ENCODE results near the gene C2CD2. TPM values are rescaled to one million over a fixed set of nuclear protein-coding genes. Genes with fewer than 3 reads are reported as not detected.
"Not testable (repeated sequence)": the region's sequence is repeated elsewhere in the genome, so short reads cannot be mapped to it uniquely, and the experiment has no call there.

Gene C2CD2
- total RNA-seq, 1 donor from 2014 or later: 45.0 TPM

- peak overlapping the region; percentile 36 to 90 for H3K27ac ChIP-seq
- H3K9me3 ChIP-seq: no peaks in the 10 kb centered on the region
- intact Hi-C loops (cut with DNase I): loop anchor here (2.0 to 10.0 kb wide), 3 partner anchors 27 to 1897 kb away; no protein-coding TSS in a partner anchor
- DNase-seq (ENCODE audit: low spot score in 2 of 2): no peak
- H3K27me3 ChIP-seq: no peaks in the 10 kb centered on the region
- peak overlapping the region; percentile 96 to 97 for H3K4me3 ChIP-seq
- no peak for TF ChIP-seq CTCF (IDR thresholded peaks at IDR 0.05)
- peaks cover 17 to 27% of the 10 kb centered on the region in 2 donors for H3K4me1 ChIP-seq
- H3K36me3 ChIP-seq: no peaks in the 10 kb centered on the region
These were observed 1.8 kb downstream of the C2CD2 start for GRCh38 chr21:41951876-41952567.

DNA sequence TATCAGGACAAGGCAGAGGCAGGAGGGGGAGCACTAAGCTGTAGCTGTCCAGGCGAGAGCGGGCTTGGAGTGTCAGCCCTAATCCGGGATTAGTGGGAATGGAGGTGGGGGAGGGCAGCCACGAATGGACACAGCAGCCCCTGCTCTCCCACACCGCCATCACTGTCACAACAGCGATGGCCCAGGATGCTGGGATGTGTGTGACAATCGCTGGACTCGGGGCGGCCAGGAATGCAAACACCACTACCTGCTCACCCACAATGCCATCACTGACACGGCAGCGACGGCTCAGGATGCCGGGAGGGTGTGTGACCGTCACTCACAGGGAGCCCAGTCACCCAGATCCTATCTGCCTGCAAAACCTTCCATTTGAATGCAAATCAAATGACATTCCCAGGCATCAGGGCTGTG is 2.9 kb downstream of the C2CD2 start:
- Histone ChIP-seq H3K4me3 (no peak overlapping the region), H3K36me3 (no peaks in the 10 kb centered on the region), H3K9me3 (no peaks in the 10 kb centered on the region), H3K27ac (no peak overlapping the region), H3K4me1 (peaks cover 17 to 28% of the 10 kb centered on the region in 2 donors), H3K27me3 (no peaks in the 10 kb centered on the region)
- no peak for TF ChIP-seq CTCF (IDR thresholded peaks at IDR 0.05)
- no peak for DNase-seq (ENCODE audit: low spot score in 2 of 2)
- intact Hi-C loops (cut with DNase I): loop anchor here (10.0 kb wide), 1 partner anchor 1896 kb away; no protein-coding TSS in a partner anchor

DNA sequence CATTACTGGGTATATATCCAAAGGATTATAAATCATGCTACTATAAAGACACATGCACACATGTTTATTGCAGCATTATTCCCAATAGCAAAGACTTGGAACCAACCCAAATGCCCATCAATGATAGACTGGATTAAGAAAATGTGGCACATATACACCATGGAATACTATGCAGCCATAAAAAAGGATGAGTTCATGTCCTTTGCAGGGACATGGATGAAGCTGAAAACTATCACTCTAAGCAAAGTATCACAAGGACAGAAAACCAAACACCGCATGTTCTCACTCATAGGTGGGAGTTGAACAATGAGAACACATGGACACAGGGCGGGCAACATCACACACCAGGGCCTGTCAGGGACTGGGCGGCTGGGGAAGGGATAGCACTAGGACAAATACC is 4.2 kb downstream of the C2CD2 start:
- H3K27ac ChIP-seq; DNase-seq (ENCODE audit: low spot score in 2 of 2); H3K36me3 ChIP-seq; H3K27me3 ChIP-seq; H3K4me3 ChIP-seq; H3K9me3 ChIP-seq: not testable (repeated sequence)
- H3K4me1 ChIP-seq: peaks cover 17 to 28% of the 10 kb centered on the region in 2 donors
- intact Hi-C loops (cut with DNase I): loop anchor here (10.0 kb wide), 1 partner anchor 1895 kb away; no protein-coding TSS in a partner anchor

- intact Hi-C loops (cut with DNase I): no loop called here
- Histone ChIP-seq H3K4me1 (peaks cover 17 to 28% of the 10 kb centered on the region in 2 donors), H3K36me3 (no peaks in the 10 kb centered on the region), H3K9me3 (no peaks in the 10 kb centered on the region), H3K27me3 (no peaks in the 10 kb centered on the region), H3K4me3 (no peak overlapping the region), H3K27ac (peak overlapping the region; percentile 55 to 88)
- no peak for TF ChIP-seq CTCF (IDR thresholded peaks at IDR 0.05)
- no peak for DNase-seq (ENCODE audit: low spot score in 2 of 2)
These were observed 4.9 kb downstream of the C2CD2 start for GRCh38 chr21:41948901-41949300.

DNA sequence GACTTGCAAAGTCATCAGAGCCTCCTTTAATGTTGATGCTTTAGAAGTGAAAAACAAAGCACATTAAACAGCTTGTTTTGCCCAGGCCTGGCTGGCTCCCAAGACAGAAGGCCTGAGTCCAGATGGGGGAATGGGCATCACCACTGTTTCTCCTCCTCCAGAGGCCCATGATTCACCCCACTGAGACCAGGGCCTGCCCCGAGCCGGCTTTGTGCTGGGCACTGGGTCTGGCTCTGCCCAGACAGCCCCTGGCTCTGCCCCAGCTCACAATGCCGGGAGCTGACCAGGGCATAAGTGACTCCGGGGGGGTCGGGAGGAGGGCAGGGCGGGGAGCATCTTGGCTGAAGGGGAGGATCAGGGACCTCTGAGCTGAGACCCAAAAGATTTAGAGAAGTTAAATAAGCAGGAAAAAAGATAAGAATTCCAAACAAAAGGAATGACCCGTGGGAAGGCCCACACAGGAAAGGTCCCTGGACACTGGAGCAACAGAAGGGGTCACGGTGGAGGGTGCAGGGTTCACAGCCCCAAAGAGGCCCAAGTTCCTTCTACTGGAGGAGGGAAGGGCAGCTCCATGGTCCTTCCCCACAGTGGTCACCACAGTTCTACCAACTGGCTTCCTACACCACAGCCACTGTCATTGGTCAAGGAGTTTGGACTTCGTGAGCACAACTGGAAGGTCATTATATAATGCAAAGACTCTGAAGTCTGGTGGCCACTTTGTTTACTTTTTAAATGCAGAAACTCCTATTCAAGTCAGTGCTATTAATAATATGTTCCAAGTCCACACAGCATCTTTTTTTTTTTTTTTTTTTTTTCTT is 5.5 kb downstream of the C2CD2 start:
- H3K27me3 ChIP-seq: no peaks in the 10 kb centered on the region
- peak overlapping the region; percentile 80 to 88 for H3K27ac ChIP-seq
- no peaks in the 10 kb centered on the region for H3K9me3 ChIP-seq
- DNase-seq (ENCODE audit: low spot score in 2 of 2): peak; percentile 59 to 89
- intact Hi-C loops (cut with DNase I): no loop called here
- H3K36me3 ChIP-seq: no peaks in the 10 kb centered on the region
- H3K4me1 ChIP-seq: peaks cover 14 to 28% of the 10 kb centered on the region in 2 donors
- H3K4me3 ChIP-seq: peak overlapping the region; percentile 7 to 22
- no peak for TF ChIP-seq CTCF (IDR thresholded peaks at IDR 0.05)

GRCh38 chr21:41945982-41946381 is 7.8 kb downstream of the C2CD2 start:
- no peaks in the 10 kb centered on the region for H3K27me3 ChIP-seq
- no peak overlapping the region for H3K27ac ChIP-seq
- TF ChIP-seq CTCF (IDR thresholded peaks at IDR 0.05): no peak
- H3K4me1 ChIP-seq: peaks cover 6 to 19% of the 10 kb centered on the region in 2 donors
- no peak for DNase-seq (ENCODE audit: low spot score in 2 of 2)
- H3K9me3 ChIP-seq: no peaks in the 10 kb centered on the region
- intact Hi-C loops (cut with DNase I): no loop called here
- H3K4me3 ChIP-seq: no peak overlapping the region
- no peaks in the 10 kb centered on the region for H3K36me3 ChIP-seq

Measured in ascending aorta (tissue), 2 donors.